Ovary (tissue), 9 donors: Measurements from ENCODE around the gene GNA14. TPM values are rescaled to one million over a fixed set of nuclear protein-coding genes. Genes with fewer than 3 reads are reported as not detected.
"Not testable (repeated sequence)": the region's sequence is repeated elsewhere in the genome, so short reads cannot be mapped to it uniquely, and the experiment has no call there.

Source experiments
- DNase-seq, 5 donors: peaks; one replicate each; pipeline ENCODE4 v3.0.0-alpha.2; 2019 to 2020
- H3K27ac ChIP-seq, 2 donors: fragments of 200-600 bp; one replicate each; pipeline versions ENCODE4 v1.5.1 to v1.8.0; 2019 to 2022
- H3K27me3 ChIP-seq: fragments of 200-600 bp; one replicate; pipeline ENCODE4 v1.8.0; 2022
- H3K36me3 ChIP-seq: fragments of 200-600 bp; sonication (generic); one replicate; pipeline ENCODE4 v1.5.1; 2019
- H3K4me1 ChIP-seq: one replicate; pipeline ENCODE4 v1.8.1; 2013; ENCODE audit warnings: mild to moderate bottlenecking, moderate library complexity; ENCODE audit not compliant: insufficient read depth
- H3K4me3 ChIP-seq: fragments of 200-600 bp; sonication (generic); one replicate; pipeline ENCODE4 v1.5.1; 2017
- H3K9me3 ChIP-seq, 2 donors: fragments of 200-600 bp in 1 of 2; sonication (generic) in 1 of 2; one replicate each; pipeline versions ENCODE4 v1.5.1 to v1.8.1; 2013 to 2019; ENCODE audit warnings: mild to moderate bottlenecking in 1 of 2, moderate library complexity in 1 of 2
- EP300 ChIP-seq: sonication (generic); formaldehyde crosslinking; IDR thresholded peaks from one replicate; pipeline ENCODE4 v1.6.1; 2017; ENCODE audit warnings: antibody characterized with exemption
- POLR2A ChIP-seq: fragments of 450-650 bp; IDR thresholded peaks from one replicate; pipeline ENCODE4 v1.6.1; 2017; ENCODE audit warnings: antibody characterized with exemption, mild to moderate bottlenecking, moderate library complexity
- WGBS, 3 donors: extraction: QIAGEN DNeasy Blood & Tissue Kit in 1 of 3; methylation state at CpG; one replicate each; pipeline versions ENCODE4 v1.1.5 to v1.1.7; 2013 to 2017; 5-methylcytosine and 5-hydroxymethylcytosine counted together
- intact Hi-C, 4 donors: fragments of 100-400 bp; cut with DNase I; formaldehyde crosslinking; loops; one replicate each; pipeline versions ENCODE4 v1.11.0 to v1.15.1; 2022 to 2023
- polyA plus RNA-seq, 2 donors: library from polyadenylated mRNA; stranded (reverse); fragments of 200-250 nt in 1 of 2; fragments of 350-450 nt in 1 of 2; fragmentation: Illumina TruSeq in 1 of 2; extraction: RNeasy Lipid Tissue Mini Kit (QIAGEN cat#74804) in 1 of 2; gene quantifications; one replicate each; pipeline ENCODE4 v1.2.3, GENCODE V29; 2013 to 2014
- total RNA-seq, 7 donors: library from RNA; depleted of rRNA in 2 of 7; stranded (reverse); fragments of >200 nt in 2 of 7; fragmentation: NEBNext Ultra II Directional in 3 of 7; extraction: Animal tissue kit (Norgen Biotek cat#: 25700) in 3 of 7; gene quantifications; one replicate each; pipeline versions ENCODE4 v1.1.0 to v1.2.4, GENCODE V29; 2016 to 2023
- TF ChIP-seq, protein P1 (sequence below), 3 donors: fragments of 450-650 bp in 2 of 3; fragments of 200-600 bp in 1 of 3; IDR thresholded peaks; one replicate each; pipeline versions ENCODE4 v1.5.1 to v1.8.0; 2016 to 2022; ENCODE audit warnings: antibody characterized with exemption in 3 of 3, mild to moderate bottlenecking in 1 of 3
- donor health status: DM: no; HTN: no; CAD: no; lungs with moderate emphysema.
- donor health status: DM: no; HTN: no; CAD: no.
- donor health status: Bipolar disorder and iron deficiency.
- donor health status: DM: yes; HTN: yes; CAD: no.
- donor health status: DM: no; HTN: no; CAD: no.
- donor health status: DM: yes; HTN: yes; CAD: no.

Gene GNA14
- total and polyA plus RNA-seq, 9 donors: 4.9 to 9.9 (median 7.6) TPM

DNA sequence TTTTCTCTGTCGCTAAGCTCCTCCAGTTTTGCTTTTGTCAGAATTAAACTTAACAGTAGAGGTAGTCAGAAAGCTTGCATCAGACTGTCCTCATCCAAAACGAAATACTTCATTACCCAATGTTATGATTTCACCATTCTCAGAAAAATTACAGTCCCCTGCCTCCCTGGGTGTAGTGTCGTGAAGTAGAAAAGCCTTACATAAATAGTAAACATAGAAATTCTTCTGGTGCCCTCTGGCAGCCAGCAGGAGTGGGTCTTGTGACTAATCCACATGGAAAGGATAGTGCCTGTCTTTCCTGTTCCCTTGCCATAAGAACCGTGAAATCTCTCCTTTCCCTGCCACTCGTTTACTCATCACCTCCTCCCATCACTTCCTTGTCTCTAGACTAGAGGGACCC, 230.6 kb downstream of the GNA14 start:
- intact Hi-C loops: no loop called here
- no peaks in the 10 kb centered on the region for H3K36me3 ChIP-seq
- no peak overlapping the region for H3K4me3 ChIP-seq
- no peak for DNase-seq
- no peak overlapping the region for H3K27ac ChIP-seq
- peaks cover 1% of the 10 kb centered on the region for H3K4me1 ChIP-seq
- TF ChIP-seq, protein P1, sequence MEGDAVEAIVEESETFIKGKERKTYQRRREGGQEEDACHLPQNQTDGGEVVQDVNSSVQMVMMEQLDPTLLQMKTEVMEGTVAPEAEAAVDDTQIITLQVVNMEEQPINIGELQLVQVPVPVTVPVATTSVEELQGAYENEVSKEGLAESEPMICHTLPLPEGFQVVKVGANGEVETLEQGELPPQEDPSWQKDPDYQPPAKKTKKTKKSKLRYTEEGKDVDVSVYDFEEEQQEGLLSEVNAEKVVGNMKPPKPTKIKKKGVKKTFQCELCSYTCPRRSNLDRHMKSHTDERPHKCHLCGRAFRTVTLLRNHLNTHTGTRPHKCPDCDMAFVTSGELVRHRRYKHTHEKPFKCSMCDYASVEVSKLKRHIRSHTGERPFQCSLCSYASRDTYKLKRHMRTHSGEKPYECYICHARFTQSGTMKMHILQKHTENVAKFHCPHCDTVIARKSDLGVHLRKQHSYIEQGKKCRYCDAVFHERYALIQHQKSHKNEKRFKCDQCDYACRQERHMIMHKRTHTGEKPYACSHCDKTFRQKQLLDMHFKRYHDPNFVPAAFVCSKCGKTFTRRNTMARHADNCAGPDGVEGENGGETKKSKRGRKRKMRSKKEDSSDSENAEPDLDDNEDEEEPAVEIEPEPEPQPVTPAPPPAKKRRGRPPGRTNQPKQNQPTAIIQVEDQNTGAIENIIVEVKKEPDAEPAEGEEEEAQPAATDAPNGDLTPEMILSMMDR (IDR thresholded peaks at IDR 0.05): no peak
- TF ChIP-seq POLR2A (no peak), EP300 (no peak)
- no peaks in the 10 kb centered on the region for H3K9me3 ChIP-seq
- H3K27me3 ChIP-seq: no peaks in the 10 kb centered on the region
- 34 to 57% (median 47%) methylated on average over 5 of the region's 5 CpGs for WGBS, 3 donors

DNA sequence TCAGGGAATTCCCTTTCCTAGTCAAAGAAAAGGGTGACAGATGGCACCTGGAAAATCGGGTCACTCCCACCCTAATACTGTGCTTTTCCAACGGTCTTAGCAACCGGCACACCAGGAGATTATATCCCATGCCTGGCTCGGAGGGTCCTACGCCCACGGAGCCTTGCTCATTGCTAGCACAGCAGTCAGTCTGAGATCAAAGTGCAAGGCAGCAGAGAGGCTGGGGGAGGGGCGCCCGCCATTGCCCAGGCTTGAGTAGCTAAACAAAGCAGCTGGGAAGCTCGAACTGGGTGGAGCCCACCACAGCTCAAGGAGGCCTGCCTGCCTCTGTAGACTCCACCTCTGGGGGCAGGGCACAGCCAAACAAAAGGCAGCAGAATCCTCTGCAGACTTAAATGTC, 239.6 kb downstream of the GNA14 start:
- H3K27me3 ChIP-seq, H3K4me3 ChIP-seq, intact Hi-C loops, H3K4me1 ChIP-seq, H3K36me3 ChIP-seq, H3K27ac ChIP-seq, H3K9me3 ChIP-seq, DNase-seq: not testable (repeated sequence)
- WGBS, 3 donors: 90 to 96% (median 96%) methylated on average over 9 of the region's 9 CpGs

DNA sequence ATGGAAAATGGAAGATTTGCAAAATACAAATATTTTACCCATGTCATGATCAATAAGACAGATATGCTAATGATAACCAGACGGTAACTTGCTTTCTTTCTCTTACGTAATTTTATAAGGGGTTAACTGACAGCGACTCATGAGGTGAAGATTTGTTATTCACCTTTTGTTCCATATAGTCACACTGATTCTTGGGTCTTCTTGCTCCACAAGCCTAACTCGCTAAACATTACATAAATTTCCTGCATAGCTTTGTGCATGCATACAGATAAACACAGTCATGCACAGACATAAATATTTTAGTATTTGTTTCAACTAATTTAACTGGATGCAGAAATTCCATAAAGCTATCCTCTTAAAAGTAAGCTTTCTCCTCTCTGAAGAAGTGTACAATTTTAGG, 244.9 kb downstream of the GNA14 start:
- Histone ChIP-seq H3K9me3 (no peaks in the 10 kb centered on the region), H3K27ac (no peak overlapping the region), H3K27me3 (no peaks in the 10 kb centered on the region), H3K4me3 (no peak overlapping the region), H3K36me3 (no peaks in the 10 kb centered on the region), H3K4me1 (no peaks in the 10 kb centered on the region)
- TF ChIP-seq POLR2A (no peak), EP300 (no peak)
- TF ChIP-seq, protein P1 (IDR thresholded peaks at IDR 0.05): no peak
- WGBS, 3 donors: 80 to 93% (median 87%) methylated on average over 4 of the region's 4 CpGs
- DNase-seq: no peak
- intact Hi-C loops: no loop called here

DNA sequence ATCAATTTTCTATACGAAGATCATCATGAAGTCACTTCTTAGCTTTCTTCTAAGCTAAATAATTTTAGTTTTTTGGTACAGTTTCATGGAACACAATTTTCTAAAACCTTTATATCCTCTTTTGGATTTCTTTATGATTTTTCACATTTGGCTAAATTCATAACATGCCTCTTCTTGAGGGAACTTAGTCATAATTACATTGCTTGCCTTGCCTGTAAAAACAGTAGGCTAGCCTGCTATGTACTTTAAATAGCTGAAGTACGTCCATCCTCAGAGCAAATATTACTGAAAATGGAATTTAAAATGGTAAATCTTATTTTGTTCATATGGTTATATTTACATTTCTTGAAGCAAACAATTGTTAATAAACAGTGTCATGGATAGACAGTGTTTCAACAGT, 245.8 kb downstream of the GNA14 start:
- intact Hi-C loops: no loop called here
- no peaks in the 10 kb centered on the region for H3K27me3 ChIP-seq
- WGBS, 3 donors: 55 to 70% (median 59%) methylated on average over 2 of the region's 2 CpGs
- no peak overlapping the region for H3K27ac ChIP-seq
- no peaks in the 10 kb centered on the region for H3K36me3 ChIP-seq
- TF ChIP-seq, protein P1 (IDR thresholded peaks at IDR 0.05): no peak
- TF ChIP-seq POLR2A (no peak), EP300 (no peak)
- H3K9me3 ChIP-seq: no peaks in the 10 kb centered on the region
- no peak overlapping the region for H3K4me3 ChIP-seq
- H3K4me1 ChIP-seq: no peaks in the 10 kb centered on the region
- no peak for DNase-seq

DNA sequence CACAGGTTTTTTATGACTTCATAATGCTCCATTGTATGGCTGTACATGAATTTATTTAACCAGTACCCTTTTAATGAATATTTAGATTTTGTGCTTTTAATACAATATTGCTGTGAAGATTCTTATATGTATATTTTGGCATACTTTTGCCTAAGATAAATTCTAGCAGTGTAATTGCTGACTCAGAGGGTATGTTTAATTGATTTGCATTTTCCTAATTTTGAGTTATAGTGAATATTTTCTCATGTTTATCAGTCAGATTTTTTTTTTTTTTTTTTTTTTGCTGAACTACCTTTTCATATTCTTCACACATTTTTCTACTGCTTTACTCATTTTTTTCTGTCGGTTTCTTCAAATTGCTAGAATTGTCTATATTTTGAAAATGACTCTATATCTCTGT, 248.2 kb downstream of the GNA14 start:
- WGBS, 3 donors: 95 to 100% (median 95%) methylated on average over 1 of the region's 1 CpG
- H3K4me3 ChIP-seq: no peak overlapping the region
- no peak overlapping the region for H3K27ac ChIP-seq
- intact Hi-C loops: no loop called here
- no peaks in the 10 kb centered on the region for H3K36me3 ChIP-seq
- no peaks in the 10 kb centered on the region for H3K9me3 ChIP-seq
- no peaks in the 10 kb centered on the region for H3K27me3 ChIP-seq
- no peaks in the 10 kb centered on the region for H3K4me1 ChIP-seq
- no peak for DNase-seq
- TF ChIP-seq POLR2A (no peak), EP300 (no peak)
- TF ChIP-seq, protein P1 (IDR thresholded peaks at IDR 0.05): no peak

DNA sequence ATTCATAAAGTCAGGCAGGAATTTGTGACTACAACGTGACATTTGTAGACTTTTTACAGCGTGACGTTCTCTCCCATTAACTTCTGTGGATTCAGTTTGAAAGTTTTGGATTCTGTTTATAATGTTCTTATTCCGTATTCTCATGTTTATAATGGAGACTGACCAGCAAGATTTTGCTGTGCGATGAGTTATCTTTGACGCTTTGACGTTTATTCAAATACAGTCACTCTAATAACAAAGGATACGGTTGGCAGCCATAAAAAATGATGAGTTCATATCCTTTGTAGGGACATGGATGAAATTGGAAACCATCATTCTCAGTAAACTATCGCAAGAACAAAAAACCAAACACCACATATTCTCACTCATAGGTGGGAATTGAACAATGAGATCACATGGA, 249.5 kb downstream of the GNA14 start:
- 96% methylated on average over 9 of the region's 9 CpGs for WGBS, 3 donors
- H3K4me3 ChIP-seq, H3K27me3 ChIP-seq, H3K36me3 ChIP-seq, intact Hi-C loops, H3K27ac ChIP-seq, H3K9me3 ChIP-seq, DNase-seq, H3K4me1 ChIP-seq: not testable (repeated sequence)
